TTC549 (cell line): ENCODE results near the gene CRLF1.

ENCODE experiments used
- FAIRE-seq: peaks from 2 replicates; lab custom pipeline; 2012; peaks lifted over from hg19 to GRCh38; lab: Jason Lieb, UNC

Gene CRLF1

GRCh38 chr19:18606281-18607225 lies at the start of gene CRLF1:
CRLF1 (minus strand) TSS chr19:18606799; CDS start chr19:18606656, 143 bp downstream.
- no peak for FAIRE-seq

- no peak for FAIRE-seq
Observed at GRCh38 chr19:18655173-18655844, 48.7 kb upstream of the CRLF1 start.

GRCh38 chr19:18654469-18654868 lies 47.9 kb upstream of the CRLF1 start:
- FAIRE-seq = no peak

GRCh38 chr19:18653853-18654252 lies 47.3 kb upstream of the CRLF1 start:
- FAIRE-seq = no peak

GRCh38 chr19:18651733-18652132 lies 45.1 kb upstream of the CRLF1 start:
- no peak for FAIRE-seq

GRCh38 chr19:18651300-18651699 lies 44.7 kb upstream of the CRLF1 start:
- no peak for FAIRE-seq

- no peak for FAIRE-seq
Observed at GRCh38 chr19:18650468-18651041, 44.0 kb upstream of the CRLF1 start.

- FAIRE-seq = no peak
Observed at GRCh38 chr19:18650021-18650390, 43.4 kb upstream of the CRLF1 start.

- FAIRE-seq = no peak
Observed at GRCh38 chr19:18649371-18650020, 42.9 kb upstream of the CRLF1 start.

GRCh38 chr19:18648973-18649315 lies 42.3 kb upstream of the CRLF1 start:
- no peak for FAIRE-seq

- no peak for FAIRE-seq
Observed at GRCh38 chr19:18647807-18648206, 41.2 kb upstream of the CRLF1 start.

GRCh38 chr19:18647371-18647767 lies 40.8 kb upstream of the CRLF1 start:
- FAIRE-seq = no peak

- FAIRE-seq = no peak
Observed at GRCh38 chr19:18646535-18647370, 40.2 kb upstream of the CRLF1 start.

GRCh38 chr19:18645035-18645511 lies 38.5 kb upstream of the CRLF1 start:
- no peak for FAIRE-seq

- no peak for FAIRE-seq
Observed at GRCh38 chr19:18644196-18645034, 37.8 kb upstream of the CRLF1 start.

GRCh38 chr19:18639706-18640243 lies 33.2 kb upstream of the CRLF1 start:
- FAIRE-seq = no peak

GRCh38 chr19:18637673-18638630 lies 31.4 kb upstream of the CRLF1 start:
- no peak for FAIRE-seq

- FAIRE-seq = no peak
Observed at GRCh38 chr19:18636969-18637629, 30.5 kb upstream of the CRLF1 start, which contains the start of gene KLHL26. KLHL26 (plus strand) TSS chr19:18637028; CDS start chr19:18637055, 27 bp downstream.
